ENCODE data around the gene SBF2.
"Not testable (repeated sequence)": the region's sequence is repeated elsewhere in the genome, so short reads cannot be mapped to it uniquely, and the experiment has no call there.

The SBF2 gene

GRCh38 chr11:10108915-10109680 is 184.9 kb downstream of the SBF2 start:
- no peak overlapping the region for H3K4me3 ChIP-seq (ENCODE audit: low read depth, low read length)
- H3K9ac ChIP-seq (ENCODE audit: low read depth, low read length): no peak overlapping the region
- peaks cover 18% of the 10 kb centered on the region for H3K4me1 ChIP-seq (ENCODE audit: control insufficient read depth, insufficient read depth, low read length)
- H3K36me3 ChIP-seq (ENCODE audit: control insufficient read depth, insufficient read depth, low read length): no peaks in the 10 kb centered on the region
- H3K9me3 ChIP-seq (ENCODE audit: control insufficient read depth, insufficient read depth, low read length): no peaks in the 10 kb centered on the region
- no peaks in the 10 kb centered on the region for H3K27me3 ChIP-seq (ENCODE audit: control insufficient read depth, insufficient read depth, low read length)
- H3K27ac ChIP-seq (ENCODE audit: low read depth, low read length): peak overlapping the region; percentile 9

DNA sequence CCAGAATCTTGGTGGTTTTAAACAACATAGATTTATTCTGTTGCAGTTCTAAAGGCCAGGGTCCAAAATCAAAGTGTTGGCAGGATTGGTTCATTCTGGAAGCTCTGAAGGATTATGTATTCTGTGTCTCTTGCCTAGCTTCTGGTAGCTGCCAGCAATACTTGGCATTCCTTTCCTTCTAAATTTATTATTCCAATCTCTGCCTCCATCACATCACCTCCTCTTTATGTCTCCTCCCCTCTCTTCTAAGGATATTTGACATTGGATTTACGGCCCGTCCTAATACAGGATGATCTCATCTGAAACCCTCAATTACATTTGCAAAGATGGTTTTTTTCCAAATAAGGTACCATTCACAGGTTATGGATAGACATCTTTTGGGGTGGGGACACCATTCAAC is 186.5 kb downstream of the SBF2 start:
- H3K27me3 ChIP-seq (ENCODE audit: control insufficient read depth, insufficient read depth, low read length): no peaks in the 10 kb centered on the region
- no peak overlapping the region for H3K9ac ChIP-seq (ENCODE audit: low read depth, low read length)
- no peak overlapping the region for H3K27ac ChIP-seq (ENCODE audit: low read depth, low read length)

DNA sequence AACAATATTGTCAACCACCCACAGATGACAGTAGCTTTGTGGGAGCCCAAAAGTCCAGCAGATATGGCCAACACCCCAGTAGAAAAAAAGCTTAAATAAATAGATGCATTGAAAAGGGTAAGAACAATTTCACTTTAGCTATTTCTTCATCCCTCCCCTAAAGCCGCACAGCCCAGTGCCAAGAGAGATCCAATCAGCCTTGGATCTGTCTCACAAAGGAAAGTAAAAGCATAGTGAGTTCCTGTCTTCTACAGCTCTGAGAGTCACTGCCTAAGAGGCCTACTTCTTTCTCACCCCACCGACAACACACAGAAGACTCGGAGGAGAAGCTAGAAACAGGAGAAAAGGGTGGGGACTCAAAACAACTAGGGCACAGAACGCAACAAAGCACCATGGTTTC is 196.4 kb downstream of the SBF2 start:
- no peak overlapping the region for H3K4me3 ChIP-seq (ENCODE audit: low read depth, low read length)
- H3K9ac ChIP-seq (ENCODE audit: low read depth, low read length): no peak overlapping the region
- no peaks in the 10 kb centered on the region for H3K36me3 ChIP-seq (ENCODE audit: control insufficient read depth, insufficient read depth, low read length)
- H3K27me3 ChIP-seq (ENCODE audit: control insufficient read depth, insufficient read depth, low read length): no peaks in the 10 kb centered on the region
- no peak overlapping the region for H3K27ac ChIP-seq (ENCODE audit: low read depth, low read length)
- 0 out of 2 replicates have a peak, but pooled peaks cover 6% of the 10 kb centered on the region for H3K9me3 ChIP-seq (ENCODE audit: control insufficient read depth, insufficient read depth, low read length)
- no peaks in the 10 kb centered on the region for H3K4me1 ChIP-seq (ENCODE audit: control insufficient read depth, insufficient read depth, low read length)

More for the DNA sequence above, 186.5 kb downstream of the SBF2 start:
- Histone ChIP-seq H3K36me3 (ENCODE audit: control insufficient read depth, insufficient read depth, low read length) (no peaks in the 10 kb centered on the region), H3K9me3 (ENCODE audit: control insufficient read depth, insufficient read depth, low read length) (no peaks in the 10 kb centered on the region), H3K4me3 (ENCODE audit: low read depth, low read length) (no peak overlapping the region), H3K4me1 (ENCODE audit: control insufficient read depth, insufficient read depth, low read length) (peaks cover 18% of the 10 kb centered on the region)

- H3K9ac ChIP-seq (ENCODE audit: low read depth, low read length): no peak overlapping the region
- no peaks in the 10 kb centered on the region for H3K36me3 ChIP-seq (ENCODE audit: control insufficient read depth, insufficient read depth, low read length)
- no peaks in the 10 kb centered on the region for H3K27me3 ChIP-seq (ENCODE audit: control insufficient read depth, insufficient read depth, low read length)
- H3K27ac ChIP-seq (ENCODE audit: low read depth, low read length): no peak overlapping the region
- 0 out of 2 replicates have a peak, but pooled peaks cover 6% of the 10 kb centered on the region for H3K9me3 ChIP-seq (ENCODE audit: control insufficient read depth, insufficient read depth, low read length)
- no peaks in the 10 kb centered on the region for H3K4me1 ChIP-seq (ENCODE audit: control insufficient read depth, insufficient read depth, low read length)
- H3K4me3 ChIP-seq (ENCODE audit: low read depth, low read length): no peak overlapping the region
Measured at GRCh38 chr11:10096987-10097386, 197.0 kb downstream of the SBF2 start.

DNA sequence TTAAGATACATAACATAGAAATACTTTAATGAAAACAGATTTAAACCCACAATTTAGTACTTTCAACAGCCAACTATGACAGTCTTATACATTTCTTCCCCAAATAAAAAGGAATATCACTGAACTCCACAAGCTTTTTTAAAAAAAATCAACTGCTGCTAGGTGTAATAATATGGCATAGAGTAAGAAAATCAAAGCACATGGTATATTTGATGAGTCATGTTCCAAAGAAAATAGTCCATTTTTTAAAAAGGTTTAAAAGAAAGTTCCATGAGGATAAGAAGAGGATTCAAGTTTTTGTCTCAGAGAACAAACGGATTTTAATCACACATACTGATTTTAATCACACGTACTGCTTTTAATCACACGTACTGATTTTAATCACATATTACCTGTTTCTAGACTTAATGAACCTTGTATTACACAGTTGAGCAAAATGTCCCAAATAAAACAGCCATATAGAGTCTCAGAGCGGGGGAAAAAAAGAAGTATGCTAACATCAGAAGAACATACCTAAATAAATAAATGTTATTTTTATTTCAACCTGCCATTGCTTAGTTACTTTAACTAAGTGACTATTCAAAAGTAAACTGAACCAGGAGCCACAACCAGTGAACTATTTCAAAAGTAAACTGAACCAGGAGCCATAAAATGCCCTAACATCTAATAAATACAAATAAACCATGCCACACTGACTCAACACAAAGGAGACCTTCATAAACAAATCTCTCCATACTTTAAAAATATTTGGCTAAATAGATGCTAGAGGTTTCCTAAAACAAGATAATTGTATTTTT is 198.4 kb downstream of the SBF2 start:
- 0 out of 2 replicates have a peak, but pooled peaks cover 4% of the 10 kb centered on the region for H3K4me1 ChIP-seq (ENCODE audit: control insufficient read depth, insufficient read depth, low read length)
- H3K9ac ChIP-seq (ENCODE audit: low read depth, low read length): no peak overlapping the region
- 0 out of 2 replicates have a peak, but pooled peaks cover 3% of the 10 kb centered on the region for H3K9me3 ChIP-seq (ENCODE audit: control insufficient read depth, insufficient read depth, low read length)
- no peaks in the 10 kb centered on the region for H3K36me3 ChIP-seq (ENCODE audit: control insufficient read depth, insufficient read depth, low read length)
- H3K27ac ChIP-seq (ENCODE audit: low read depth, low read length): no peak overlapping the region
- H3K27me3 ChIP-seq (ENCODE audit: control insufficient read depth, insufficient read depth, low read length): no peaks in the 10 kb centered on the region
- H3K4me3 ChIP-seq (ENCODE audit: low read depth, low read length): no peak overlapping the region

DNA sequence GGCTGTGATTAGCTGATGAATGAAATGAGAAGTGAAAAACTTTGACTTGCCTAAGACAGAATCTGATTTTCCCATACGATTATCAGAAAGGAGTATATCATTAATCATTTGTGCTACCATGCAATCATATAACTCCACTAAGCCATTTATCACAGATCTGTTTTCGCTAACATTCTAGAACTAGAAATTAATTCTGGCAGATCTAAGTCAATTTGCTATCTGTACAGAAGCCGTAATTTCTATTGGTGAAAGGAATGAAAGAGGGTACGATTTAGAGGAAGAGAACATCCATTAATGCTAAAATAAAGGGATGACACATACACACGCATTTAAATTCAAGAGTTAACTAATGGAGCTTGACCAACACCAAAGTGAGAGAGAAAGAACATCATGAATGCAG is 201.6 kb downstream of the SBF2 start:
- no peak overlapping the region for H3K27ac ChIP-seq (ENCODE audit: low read depth, low read length)
- no peaks in the 10 kb centered on the region for H3K36me3 ChIP-seq (ENCODE audit: control insufficient read depth, insufficient read depth, low read length)
- H3K4me3 ChIP-seq (ENCODE audit: low read depth, low read length): no peak overlapping the region
- no peaks in the 10 kb centered on the region for H3K27me3 ChIP-seq (ENCODE audit: control insufficient read depth, insufficient read depth, low read length)
- no peak overlapping the region for H3K9ac ChIP-seq (ENCODE audit: low read depth, low read length)
- 0 out of 2 replicates have a peak, but pooled peaks cover 4% of the 10 kb centered on the region for H3K4me1 ChIP-seq (ENCODE audit: control insufficient read depth, insufficient read depth, low read length)
- H3K9me3 ChIP-seq (ENCODE audit: control insufficient read depth, insufficient read depth, low read length): no peaks in the 10 kb centered on the region

GRCh38 chr11:10091314-10092045 is 202.5 kb downstream of the SBF2 start:
- H3K36me3 ChIP-seq (ENCODE audit: control insufficient read depth, insufficient read depth, low read length): no peaks in the 10 kb centered on the region
- no peak overlapping the region for H3K27ac ChIP-seq (ENCODE audit: low read depth, low read length)
- H3K9ac ChIP-seq (ENCODE audit: low read depth, low read length): no peak overlapping the region
- H3K4me3 ChIP-seq (ENCODE audit: low read depth, low read length): no peak overlapping the region
- H3K9me3 ChIP-seq (ENCODE audit: control insufficient read depth, insufficient read depth, low read length): no peaks in the 10 kb centered on the region
- no peaks in the 10 kb centered on the region for H3K27me3 ChIP-seq (ENCODE audit: control insufficient read depth, insufficient read depth, low read length)
- H3K4me1 ChIP-seq (ENCODE audit: control insufficient read depth, insufficient read depth, low read length): 0 out of 2 replicates have a peak, but pooled peaks cover 4% of the 10 kb centered on the region

DNA sequence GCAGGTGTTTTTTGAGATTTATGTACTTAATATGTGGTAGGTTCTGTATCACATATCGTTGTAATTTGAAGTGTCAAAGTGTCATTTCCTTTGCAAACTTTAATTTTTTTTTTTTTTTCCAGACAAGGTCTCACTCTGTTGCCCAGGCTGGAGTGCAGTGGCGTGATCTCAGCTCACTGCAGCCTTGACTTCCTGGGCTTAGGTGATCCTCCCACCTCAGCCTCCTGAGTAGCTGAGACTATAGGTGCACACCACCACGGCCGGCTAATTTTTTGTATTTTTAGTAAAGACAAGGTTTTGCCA is 206.1 kb downstream of the SBF2 start:
- H3K27ac ChIP-seq (ENCODE audit: low read depth, low read length); H3K4me3 ChIP-seq (ENCODE audit: low read depth, low read length): not testable (repeated sequence)

GRCh38 chr11:10087186-10087922 is 206.7 kb downstream of the SBF2 start:
- H3K4me1 ChIP-seq (ENCODE audit: control insufficient read depth, insufficient read depth, low read length): 0 out of 2 replicates have a peak, but pooled peaks cover 4% of the 10 kb centered on the region
- no peak overlapping the region for H3K27ac ChIP-seq (ENCODE audit: low read depth, low read length)
- no peaks in the 10 kb centered on the region for H3K27me3 ChIP-seq (ENCODE audit: control insufficient read depth, insufficient read depth, low read length)
- no peak overlapping the region for H3K4me3 ChIP-seq (ENCODE audit: low read depth, low read length)
- no peaks in the 10 kb centered on the region for H3K36me3 ChIP-seq (ENCODE audit: control insufficient read depth, insufficient read depth, low read length)
- H3K9ac ChIP-seq (ENCODE audit: low read depth, low read length): no peak overlapping the region
- H3K9me3 ChIP-seq (ENCODE audit: control insufficient read depth, insufficient read depth, low read length): no peaks in the 10 kb centered on the region

More for the DNA sequence above, 206.1 kb downstream of the SBF2 start:
- not testable (repeated sequence) for H3K36me3 ChIP-seq (ENCODE audit: control insufficient read depth, insufficient read depth, low read length); H3K9ac ChIP-seq (ENCODE audit: low read depth, low read length); H3K4me1 ChIP-seq (ENCODE audit: control insufficient read depth, insufficient read depth, low read length); H3K27me3 ChIP-seq (ENCODE audit: control insufficient read depth, insufficient read depth, low read length); H3K9me3 ChIP-seq (ENCODE audit: control insufficient read depth, insufficient read depth, low read length)

DNA sequence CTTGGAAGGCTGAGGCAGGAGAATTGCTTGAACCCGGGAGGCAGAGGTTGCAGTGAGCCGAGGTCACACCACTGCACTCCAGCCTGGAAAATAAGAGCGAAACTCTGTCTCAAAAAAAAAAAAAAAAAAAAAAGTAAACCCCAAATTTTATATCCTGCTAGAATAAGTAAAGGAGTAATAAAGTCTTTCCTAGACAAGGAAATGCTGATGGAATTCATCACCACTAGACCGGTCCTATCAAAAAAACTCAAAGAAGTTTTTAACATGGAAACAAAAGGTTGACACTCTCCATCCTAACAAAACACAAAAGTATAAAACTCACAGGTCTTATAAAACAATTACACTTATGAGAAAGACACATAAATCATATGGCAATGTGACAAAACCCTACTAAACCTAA is 213.9 kb downstream of the SBF2 start:
- H3K4me1 ChIP-seq (ENCODE audit: control insufficient read depth, insufficient read depth, low read length): peaks cover 8% of the 10 kb centered on the region
- no peaks in the 10 kb centered on the region for H3K36me3 ChIP-seq (ENCODE audit: control insufficient read depth, insufficient read depth, low read length)
- H3K27me3 ChIP-seq (ENCODE audit: control insufficient read depth, insufficient read depth, low read length): no peaks in the 10 kb centered on the region
- no peak overlapping the region for H3K27ac ChIP-seq (ENCODE audit: low read depth, low read length)
- no peak overlapping the region for H3K9ac ChIP-seq (ENCODE audit: low read depth, low read length)
- no peaks in the 10 kb centered on the region; the same call in 1 of the 2 replicates for H3K9me3 ChIP-seq (ENCODE audit: control insufficient read depth, insufficient read depth, low read length)
- no peak overlapping the region for H3K4me3 ChIP-seq (ENCODE audit: low read depth, low read length)
